ENCODE results near the gene LOXL3. TPM values are rescaled to one million over a fixed set of nuclear protein-coding genes. Genes with fewer than 3 reads are reported as not detected.

Gene LOXL3
- total and polyA plus RNA-seq, 2 of the 8 experiments (the other 6 are each of a cell fraction or from before 2014, with no cell fraction given), result 22.4 to 27.2 TPM

DNA sequence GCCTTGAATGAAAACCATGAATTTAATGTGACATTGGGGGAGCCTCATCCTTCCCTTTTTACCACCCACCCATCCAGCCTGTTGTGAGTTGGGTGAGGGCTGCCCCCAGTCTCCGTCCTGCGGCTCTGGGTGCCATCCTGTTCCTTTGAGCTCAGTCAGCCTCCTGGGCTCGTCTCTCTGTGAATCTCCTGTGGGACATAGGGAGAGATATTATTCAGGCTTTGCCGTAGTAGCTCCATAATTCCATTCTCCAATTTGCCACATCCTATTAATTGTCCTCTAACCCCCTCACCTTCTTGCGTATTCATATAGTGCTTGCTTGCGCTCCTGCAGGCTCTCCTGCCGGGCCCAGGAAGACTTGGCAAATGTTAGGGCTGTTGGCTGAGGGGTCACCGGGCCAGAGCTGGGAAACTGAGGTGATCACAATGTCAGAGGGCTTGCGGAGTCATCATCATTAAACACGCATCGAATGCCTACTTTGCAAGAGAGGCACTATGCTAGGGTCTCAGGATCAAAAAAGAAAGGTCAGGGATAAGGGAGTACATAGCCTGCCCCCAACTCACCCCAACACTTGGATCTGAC, 27.0 kb downstream of the LOXL3 start:
- no peak for FAIRE-seq
- CTCF ChIA-PET (ENCODE audit: partially characterized antibody), result interaction anchor here (1.0 to 1.7 kb wide), 6 partner anchors 12 to 66 kb away, joined by 3 to 11 read pairs (median 4); no protein-coding TSS in a partner anchor
- Histone ChIP-seq H3K27me3 (replicated peaks in 1 of 4; ENCODE audit: control insufficient read depth in 3 of 4, extremely low read depth in 1 of 4, insufficient read depth in 3 of 4, low read length in 3 of 4) (peaks cover 0 to 10% (median 3%) of the 10 kb centered on the region in 4 experiments; a peak in 4 of 7 replicates), H3K36me3 (ENCODE audit: control insufficient read depth in 2 of 4, insufficient read depth in 4 of 4, low read length in 3 of 4) (peaks cover 5 to 19% (median 13%) of the 10 kb centered on the region in 4 experiments; a peak in 6 of 8 replicates), H3K56ac (replicated peaks; ENCODE audit: insufficient read length, low read depth, low read length) (no peak overlapping the region), H2BK15ac (ENCODE audit: low read length) (no peak overlapping the region), H3K18ac (ENCODE audit: extremely low read depth, low read length) (no peak overlapping the region), H2BK120ac (replicated peaks; ENCODE audit: low read depth, low read length) (no peak overlapping the region), H3K9me3 (ENCODE audit: insufficient read depth in 2 of 2, low read depth in 1 of 2, low read length in 1 of 2) (no peaks in the 10 kb centered on the region), H3K79me2 (ENCODE audit: control insufficient read depth in 1 of 2, insufficient read depth in 2 of 2, low read length in 2 of 2) (peaks cover 0 to 18% of the 10 kb centered on the region in 2 experiments; a peak in 2 of 4 replicates), H2AK5ac (ENCODE audit: low read depth, low read length) (no peak overlapping the region), H3K14ac (ENCODE audit: insufficient read length) (no peak overlapping the region), H3K9ac (replicated peaks in 1 of 4; ENCODE audit: extremely low read depth in 1 of 4, low read depth in 3 of 4, low read length in 3 of 4) (no peak overlapping the region), H3K4me2 (ENCODE audit: insufficient read depth in 1 of 2, low read depth in 2 of 2, low read length in 2 of 2) (no peak overlapping the region), H3K4me1 (replicated peaks in 1 of 4; ENCODE audit: control insufficient read depth in 3 of 4, insufficient read depth in 4 of 4, low read length in 3 of 4) (peaks cover 4 to 13% (median 6%) of the 10 kb centered on the region in 4 experiments; a peak in 6 of 7 replicates), H3K4me3 (ENCODE audit: extremely low read depth in 1 of 4, insufficient read depth in 2 of 4, low read depth in 3 of 4, low read length in 4 of 4) (no peak overlapping the region), H2BK20ac (ENCODE audit: low read length) (no peak overlapping the region), H3K23me2 (ENCODE audit: low read depth, low read length) (peaks cover 9% of the 10 kb centered on the region; the same call in 1 of the 2 replicates), H4K20me1 (replicated peaks in 1 of 2; ENCODE audit: control insufficient read depth in 1 of 2, insufficient read depth in 2 of 2, low read length in 2 of 2) (peaks cover 3% of the 10 kb centered on the region in 2 experiments), H3K79me1 (ENCODE audit: low read depth, low read length) (peaks cover 10% of the 10 kb centered on the region), H3K27ac (ENCODE audit: low read depth, low read length) (no peak overlapping the region), H4K91ac (replicated peaks; ENCODE audit: insufficient read length, low read length) (no peak overlapping the region), H3K4ac (replicated peaks; ENCODE audit: insufficient read length, low read depth, low read length) (no peak overlapping the region), H2AFZ (ENCODE audit: low read length) (no peak overlapping the region), H2BK5ac (ENCODE audit: low read depth, low read length) (no peak overlapping the region), H4K5ac (ENCODE audit: insufficient read length, low read depth, low read length) (no peak overlapping the region), H3K23ac (ENCODE audit: insufficient read length) (no peak overlapping the region), H2BK12ac (ENCODE audit: low read depth, low read length) (no peak overlapping the region), H4K8ac (ENCODE audit: extremely low read depth, insufficient read depth, low read length) (no peak overlapping the region)
- DNase-seq (ENCODE audit: low read depth in 1 of 2, low spot score in 2 of 2), result no peak
- POLR2A ChIA-PET (ENCODE audit: partially characterized antibody), result interaction anchor here (0.6 to 1.6 kb wide), 10 partner anchors 9 to 44 kb away, joined by 3 to 6 read pairs (median 4); partner anchors contain the start of genes CCDC142, PCGF1, TLX2 and TTC31
- WGBS, 2 experiments (ENCODE audit: extremely low coverage in 1 of 2, insufficient coverage in 1 of 2, insufficient read length in 1 of 2, insufficient replicate concordance in 2 of 2, low coverage in 1 of 2, low lambda C conversion rate in 2 of 2, missing lambda C conversion rate in 1 of 2), result 97% methylated on average over 11 of the region's 11 CpGs; no CpG with 5 or more reads in 1 of the 2 experiments
- TF ChIP-seq RAD21 (IDR thresholded peaks at IDR 0.05 in 1 of 2, conservative IDR thresholded peaks at IDR 0.05 in 1 of 2; ENCODE audit: low read depth in 2 of 2, low read length in 2 of 2), result no peak
- TF ChIP-seq RXRA (IDR thresholded peaks at IDR 0.05; ENCODE audit: insufficient read depth, low read depth, low read length), result no peak
